Measurements from ENCODE around the gene HOXC6.

DNA sequence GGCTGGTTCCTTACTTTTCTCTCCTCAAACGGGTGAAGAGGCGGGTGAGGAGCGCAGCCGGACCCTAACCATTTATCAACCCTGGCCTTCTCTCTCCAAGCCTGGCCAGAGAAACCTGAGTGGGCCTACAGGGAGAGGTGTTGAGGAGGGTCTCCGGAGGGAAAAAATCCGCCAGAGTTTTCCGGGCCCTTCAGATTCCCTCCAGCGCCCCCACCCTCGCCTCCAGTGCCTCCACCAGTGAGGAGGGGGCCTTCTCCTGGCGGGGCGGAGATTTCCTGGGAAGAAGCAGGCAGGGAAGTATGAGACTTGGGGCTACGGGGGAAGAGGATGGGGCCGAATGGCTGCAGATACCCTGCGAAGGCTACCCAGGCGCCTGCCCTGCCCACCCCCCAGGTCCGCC, 3.2 kb downstream of the HOXC6 start:
- TF ChIP-seq TCF12 (IDR thresholded peaks at IDR 0.05; ENCODE audit: low read depth, low read length) (no peak), SP2 (IDR thresholded peaks at IDR 0.05; ENCODE audit: low read length) (no peak), TBP (IDR thresholded peaks at IDR 0.05; ENCODE audit: low read depth, low read length) (no peak), POLR2AphosphoS5 (IDR thresholded peaks at IDR 0.05; ENCODE audit: low read depth, low read length) (no peak), USF2 (IDR thresholded peaks at IDR 0.05; ENCODE audit: low read length) (no peak), BACH1 (IDR thresholded peaks at IDR 0.05; ENCODE audit: low read length) (no peak), MAFK (IDR thresholded peaks at IDR 0.05; ENCODE audit: low read depth, low read length) (no peak), HDAC6 (IDR thresholded peaks at IDR 0.05; ENCODE audit: low read depth, low read length) (no peak)
- TF ChIP-seq, protein P1, sequence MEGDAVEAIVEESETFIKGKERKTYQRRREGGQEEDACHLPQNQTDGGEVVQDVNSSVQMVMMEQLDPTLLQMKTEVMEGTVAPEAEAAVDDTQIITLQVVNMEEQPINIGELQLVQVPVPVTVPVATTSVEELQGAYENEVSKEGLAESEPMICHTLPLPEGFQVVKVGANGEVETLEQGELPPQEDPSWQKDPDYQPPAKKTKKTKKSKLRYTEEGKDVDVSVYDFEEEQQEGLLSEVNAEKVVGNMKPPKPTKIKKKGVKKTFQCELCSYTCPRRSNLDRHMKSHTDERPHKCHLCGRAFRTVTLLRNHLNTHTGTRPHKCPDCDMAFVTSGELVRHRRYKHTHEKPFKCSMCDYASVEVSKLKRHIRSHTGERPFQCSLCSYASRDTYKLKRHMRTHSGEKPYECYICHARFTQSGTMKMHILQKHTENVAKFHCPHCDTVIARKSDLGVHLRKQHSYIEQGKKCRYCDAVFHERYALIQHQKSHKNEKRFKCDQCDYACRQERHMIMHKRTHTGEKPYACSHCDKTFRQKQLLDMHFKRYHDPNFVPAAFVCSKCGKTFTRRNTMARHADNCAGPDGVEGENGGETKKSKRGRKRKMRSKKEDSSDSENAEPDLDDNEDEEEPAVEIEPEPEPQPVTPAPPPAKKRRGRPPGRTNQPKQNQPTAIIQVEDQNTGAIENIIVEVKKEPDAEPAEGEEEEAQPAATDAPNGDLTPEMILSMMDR (IDR thresholded peaks at IDR 0.05; ENCODE audit: control extremely low read depth in 1 of 3, insufficient read depth in 1 of 3, low read depth in 1 of 3, low read length in 3 of 3) = no peak

Data from H1 (cell line).